ENCODE data around the gene PPP1R36.
A peak's percentile ranks its signal among the peaks of the same experiment; 100 is the strongest.
"Not testable (repeated sequence)": the region's sequence is repeated elsewhere in the genome, so short reads cannot be mapped to it uniquely, and the experiment has no call there.

PPP1R36 gene

DNA sequence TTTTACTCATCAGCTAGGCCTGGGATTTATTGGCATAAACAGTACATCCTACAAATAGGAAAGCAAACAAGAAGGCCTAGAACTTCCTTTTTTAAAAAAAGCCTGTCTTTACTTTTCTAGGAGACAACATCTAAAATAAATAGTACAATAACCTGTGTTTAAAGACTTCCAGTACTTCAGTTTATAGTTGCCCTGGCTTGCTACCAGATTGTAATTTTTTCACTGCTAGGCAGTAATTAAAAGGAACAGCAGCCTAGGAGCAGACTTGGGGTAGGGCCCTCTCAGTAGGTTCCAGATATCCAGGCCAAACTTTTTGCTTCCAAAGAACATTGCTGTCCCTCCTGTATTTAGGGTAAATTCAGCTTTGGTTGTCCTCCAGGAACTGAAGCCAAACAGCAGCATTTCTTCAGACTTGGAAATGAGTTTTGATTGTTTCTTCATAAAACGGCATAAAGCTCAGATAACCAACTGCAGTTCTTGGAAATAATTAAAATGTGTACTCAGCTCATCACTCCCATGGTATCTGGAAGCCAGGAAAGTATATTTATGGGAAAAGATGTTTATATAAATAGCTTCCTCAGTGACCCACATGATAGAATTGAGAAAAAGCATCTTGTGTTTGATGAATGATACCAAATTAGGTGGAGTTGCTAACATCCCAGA lies 61.7 kb downstream of the PPP1R36 start:
- Histone ChIP-seq H3K27me3 (ENCODE audit: control insufficient read depth in 2 of 2, insufficient read depth in 2 of 2, low read length in 2 of 2) (no peaks in the 10 kb centered on the region), H3K4me3 (ENCODE audit: low read length in 2 of 2) (no peak overlapping the region), H3K27ac (ENCODE audit: low read depth in 2 of 2, low read length in 2 of 2) (peak overlapping the region; percentile 57 to 64), H3K4me1 (ENCODE audit: control insufficient read depth in 2 of 2, insufficient read depth in 2 of 2, low read length in 2 of 2) (peaks cover 0 to 19% of the 10 kb centered on the region in 2 donors), H3K36me3 (ENCODE audit: control insufficient read depth in 2 of 2, insufficient read depth in 2 of 2, low read length in 2 of 2) (no peaks in the 10 kb centered on the region), H3K9me3 (ENCODE audit: control insufficient read depth in 2 of 2, low read length in 2 of 2) (no peaks in the 10 kb centered on the region), H3K9ac (ENCODE audit: low read depth in 1 of 2, low read length in 2 of 2) (no peak overlapping the region)

DNA sequence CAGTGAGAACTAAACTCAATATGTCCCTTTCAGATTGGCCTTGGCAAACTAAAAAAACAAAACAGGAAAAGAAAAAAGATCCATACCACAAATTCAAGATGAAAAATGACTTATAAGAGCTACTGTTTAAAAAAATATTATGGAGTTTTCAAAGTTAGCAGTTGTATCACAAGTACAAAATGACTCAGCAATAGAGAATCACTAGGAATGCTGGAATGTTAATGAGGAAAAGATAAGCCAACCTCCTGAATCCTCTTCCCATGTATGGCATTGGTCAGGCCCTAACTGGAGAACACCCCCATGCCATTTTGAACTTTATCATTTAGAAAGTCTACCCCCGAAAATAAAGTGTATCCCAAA lies 62.2 kb downstream of the PPP1R36 start:
- Histone ChIP-seq H3K36me3 (ENCODE audit: control insufficient read depth in 2 of 2, insufficient read depth in 2 of 2, low read length in 2 of 2) (no peaks in the 10 kb centered on the region), H3K27me3 (ENCODE audit: control insufficient read depth in 2 of 2, insufficient read depth in 2 of 2, low read length in 2 of 2) (no peaks in the 10 kb centered on the region), H3K4me1 (ENCODE audit: control insufficient read depth in 2 of 2, insufficient read depth in 2 of 2, low read length in 2 of 2) (peaks cover 0 to 19% of the 10 kb centered on the region in 2 donors), H3K4me3 (ENCODE audit: low read length in 2 of 2) (no peak overlapping the region), H3K9ac (ENCODE audit: low read depth in 1 of 2, low read length in 2 of 2) (no peak overlapping the region), H3K27ac (ENCODE audit: low read depth in 2 of 2, low read length in 2 of 2) (peak overlapping the region; percentile 57 to 64), H3K9me3 (ENCODE audit: control insufficient read depth in 2 of 2, low read length in 2 of 2) (no peaks in the 10 kb centered on the region)

DNA sequence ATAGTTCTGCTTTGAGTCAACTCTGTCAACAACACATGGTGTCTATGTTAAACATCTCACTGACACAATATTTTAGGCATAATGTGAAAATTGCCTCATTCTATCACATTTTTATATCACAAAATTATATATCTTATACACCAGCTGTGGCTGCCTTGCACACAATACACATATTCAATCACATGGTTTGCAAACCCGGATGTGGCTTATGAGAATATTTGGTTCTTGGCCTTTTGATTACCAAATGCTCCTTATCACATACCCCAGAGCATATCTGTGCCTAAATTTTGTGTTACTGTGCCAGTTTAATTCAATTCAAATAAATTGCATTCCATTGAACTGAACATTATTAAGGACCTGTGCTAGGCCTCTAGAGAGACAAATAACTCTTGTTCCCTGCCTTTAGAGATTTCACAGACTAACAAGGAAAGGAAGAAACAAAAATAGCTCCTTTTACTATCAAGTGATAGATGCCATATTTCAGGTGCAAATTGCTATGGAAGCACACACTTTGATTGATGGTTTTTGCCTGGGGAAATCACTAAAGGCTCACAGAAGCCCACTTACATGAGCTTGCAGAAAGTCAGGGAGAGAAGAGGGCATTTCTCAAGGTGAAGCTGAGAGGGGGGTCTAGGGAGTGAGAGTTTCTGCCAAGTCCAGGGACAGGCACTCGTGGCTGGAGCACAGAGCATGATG lies 63.4 kb downstream of the PPP1R36 start:
- Histone ChIP-seq H3K9me3 (ENCODE audit: control insufficient read depth in 2 of 2, low read length in 2 of 2) (no peaks in the 10 kb centered on the region), H3K27me3 (ENCODE audit: control insufficient read depth in 2 of 2, insufficient read depth in 2 of 2, low read length in 2 of 2) (no peaks in the 10 kb centered on the region), H3K9ac (ENCODE audit: low read depth in 1 of 2, low read length in 2 of 2) (no peak overlapping the region), H3K36me3 (ENCODE audit: control insufficient read depth in 2 of 2, insufficient read depth in 2 of 2, low read length in 2 of 2) (no peaks in the 10 kb centered on the region), H3K27ac (ENCODE audit: low read depth in 2 of 2, low read length in 2 of 2) (no peak overlapping the region), H3K4me1 (ENCODE audit: control insufficient read depth in 2 of 2, insufficient read depth in 2 of 2, low read length in 2 of 2) (peaks cover 0 to 19% of the 10 kb centered on the region in 2 donors), H3K4me3 (ENCODE audit: low read length in 2 of 2) (no peak overlapping the region)

DNA sequence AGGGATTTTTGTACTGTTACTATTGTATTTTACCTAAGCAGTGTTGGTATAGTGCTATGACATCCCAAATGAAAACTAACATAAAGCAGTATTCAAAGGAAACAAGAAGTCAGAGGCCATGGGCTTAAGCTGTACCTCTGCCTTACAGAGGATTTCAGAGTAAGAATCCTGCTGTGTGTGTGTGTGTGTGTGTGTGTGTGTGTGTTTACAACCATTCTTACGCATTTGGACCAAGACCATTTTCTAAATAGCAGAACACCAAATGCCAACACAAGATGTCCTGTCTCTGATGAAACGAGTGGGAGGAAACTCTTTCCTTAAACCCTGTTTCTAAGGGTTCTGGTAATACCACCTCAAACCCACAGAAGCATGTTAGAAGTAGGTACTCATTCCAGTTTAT lies 64.4 kb downstream of the PPP1R36 start:
- H3K9me3 ChIP-seq (ENCODE audit: control insufficient read depth in 2 of 2, low read length in 2 of 2), result no peaks in the 10 kb centered on the region
- H3K36me3 ChIP-seq (ENCODE audit: control insufficient read depth in 2 of 2, insufficient read depth in 2 of 2, low read length in 2 of 2), result no peaks in the 10 kb centered on the region
- no peak overlapping the region for H3K4me3 ChIP-seq (ENCODE audit: low read length in 2 of 2)
- H3K9ac ChIP-seq (ENCODE audit: low read depth in 1 of 2, low read length in 2 of 2), result no peak overlapping the region
- H3K4me1 ChIP-seq (ENCODE audit: control insufficient read depth in 2 of 2, insufficient read depth in 2 of 2, low read length in 2 of 2), result peaks cover 0 to 24% of the 10 kb centered on the region in 2 donors
- no peaks in the 10 kb centered on the region for H3K27me3 ChIP-seq (ENCODE audit: control insufficient read depth in 2 of 2, insufficient read depth in 2 of 2, low read length in 2 of 2)
- no peak overlapping the region for H3K27ac ChIP-seq (ENCODE audit: low read depth in 2 of 2, low read length in 2 of 2)

GRCh38 chr14:64614805-64615391 lies 65.1 kb downstream of the PPP1R36 start:
- Histone ChIP-seq H3K27me3 (ENCODE audit: control insufficient read depth in 2 of 2, insufficient read depth in 2 of 2, low read length in 2 of 2) (no peaks in the 10 kb centered on the region), H3K9ac (ENCODE audit: low read depth in 1 of 2, low read length in 2 of 2) (no peak overlapping the region), H3K27ac (ENCODE audit: low read depth in 2 of 2, low read length in 2 of 2) (no peak overlapping the region), H3K9me3 (ENCODE audit: control insufficient read depth in 2 of 2, low read length in 2 of 2) (no peaks in the 10 kb centered on the region), H3K36me3 (ENCODE audit: control insufficient read depth in 2 of 2, insufficient read depth in 2 of 2, low read length in 2 of 2) (no peaks in the 10 kb centered on the region), H3K4me1 (ENCODE audit: control insufficient read depth in 2 of 2, insufficient read depth in 2 of 2, low read length in 2 of 2) (peaks cover 2 to 26% of the 10 kb centered on the region in 2 donors), H3K4me3 (ENCODE audit: low read length in 2 of 2) (no peak overlapping the region)

- H3K27ac ChIP-seq (ENCODE audit: low read depth in 2 of 2, low read length in 2 of 2); H3K9ac ChIP-seq (ENCODE audit: low read depth in 1 of 2, low read length in 2 of 2); H3K27me3 ChIP-seq (ENCODE audit: control insufficient read depth in 2 of 2, insufficient read depth in 2 of 2, low read length in 2 of 2); H3K4me3 ChIP-seq (ENCODE audit: low read length in 2 of 2); H3K4me1 ChIP-seq (ENCODE audit: control insufficient read depth in 2 of 2, insufficient read depth in 2 of 2, low read length in 2 of 2); H3K9me3 ChIP-seq (ENCODE audit: control insufficient read depth in 2 of 2, low read length in 2 of 2); H3K36me3 ChIP-seq (ENCODE audit: control insufficient read depth in 2 of 2, insufficient read depth in 2 of 2, low read length in 2 of 2): not testable (repeated sequence)
Observed at GRCh38 chr14:64617872-64618408, 68.2 kb downstream of the PPP1R36 start.

DNA sequence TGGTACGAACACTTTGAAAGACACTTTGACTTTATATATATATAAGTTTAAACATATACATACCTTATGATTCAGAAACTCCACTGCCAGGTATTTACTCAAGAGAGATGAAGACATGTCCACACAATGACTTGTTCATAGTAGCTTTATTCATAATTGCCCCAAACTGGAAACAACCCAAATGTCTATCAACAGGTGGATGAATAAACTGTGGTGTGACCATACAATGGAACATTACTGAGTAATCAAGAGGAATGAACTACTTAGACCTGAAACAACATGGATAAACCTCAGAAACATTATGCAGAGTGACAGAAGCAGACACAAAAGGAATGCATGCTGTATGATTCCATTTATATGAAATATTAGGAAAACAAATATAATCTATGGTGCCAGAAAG lies 71.1 kb downstream of the PPP1R36 start:
- Histone ChIP-seq H3K27me3 (ENCODE audit: control insufficient read depth in 2 of 2, insufficient read depth in 2 of 2, low read length in 2 of 2) (no peaks in the 10 kb centered on the region), H3K4me1 (ENCODE audit: control insufficient read depth in 2 of 2, insufficient read depth in 2 of 2, low read length in 2 of 2) (peaks cover 6 to 18% of the 10 kb centered on the region in 2 donors), H3K4me3 (ENCODE audit: low read length in 2 of 2) (no peak overlapping the region), H3K36me3 (ENCODE audit: control insufficient read depth in 2 of 2, insufficient read depth in 2 of 2, low read length in 2 of 2) (no peaks in the 10 kb centered on the region), H3K9ac (ENCODE audit: low read depth in 1 of 2, low read length in 2 of 2) (no peak overlapping the region), H3K27ac (ENCODE audit: low read depth in 2 of 2, low read length in 2 of 2) (no peak overlapping the region), H3K9me3 (ENCODE audit: control insufficient read depth in 2 of 2, low read length in 2 of 2) (no peaks in the 10 kb centered on the region)

DNA sequence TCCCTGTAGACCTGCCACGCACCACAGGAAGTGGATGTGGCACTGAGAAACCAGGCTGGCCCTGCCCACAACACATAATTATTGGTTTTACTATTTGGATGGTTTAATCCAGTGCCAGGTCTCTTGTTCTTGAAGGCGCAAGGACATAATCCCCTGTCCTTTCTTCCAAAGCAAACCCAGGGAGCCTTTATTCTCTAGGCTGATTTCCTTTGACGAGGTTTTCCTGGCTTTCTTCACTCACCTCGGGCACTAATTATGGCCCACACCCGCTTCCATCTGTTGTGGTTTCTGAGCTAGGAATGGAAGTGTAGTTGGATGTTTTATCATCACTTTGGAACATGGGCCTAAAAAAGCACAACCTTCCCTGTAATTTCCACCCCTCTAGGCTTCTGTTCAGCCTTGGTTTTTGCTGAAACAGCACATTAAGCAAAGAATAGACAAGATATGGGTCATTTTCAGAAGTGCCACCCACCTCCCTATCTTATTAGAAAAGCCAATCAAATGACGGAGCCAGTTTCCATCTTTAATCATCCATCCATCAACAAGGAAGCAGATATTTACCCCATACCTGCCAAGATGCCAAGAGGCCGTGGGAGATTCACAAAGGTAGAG lies 73.9 kb downstream of the PPP1R36 start:
- Histone ChIP-seq H3K27me3 (ENCODE audit: control insufficient read depth in 2 of 2, insufficient read depth in 2 of 2, low read length in 2 of 2) (no peaks in the 10 kb centered on the region), H3K9me3 (ENCODE audit: control insufficient read depth in 2 of 2, low read length in 2 of 2) (no peaks in the 10 kb centered on the region), H3K9ac (ENCODE audit: low read depth in 1 of 2, low read length in 2 of 2) (no peak overlapping the region), H3K4me1 (ENCODE audit: control insufficient read depth in 2 of 2, insufficient read depth in 2 of 2, low read length in 2 of 2) (peaks cover 6 to 19% of the 10 kb centered on the region in 2 donors), H3K27ac (ENCODE audit: low read depth in 2 of 2, low read length in 2 of 2) (peak overlapping the region in 1 of 2 donors; percentile 41), H3K36me3 (ENCODE audit: control insufficient read depth in 2 of 2, insufficient read depth in 2 of 2, low read length in 2 of 2) (no peaks in the 10 kb centered on the region), H3K4me3 (ENCODE audit: low read length in 2 of 2) (no peak overlapping the region)

DNA sequence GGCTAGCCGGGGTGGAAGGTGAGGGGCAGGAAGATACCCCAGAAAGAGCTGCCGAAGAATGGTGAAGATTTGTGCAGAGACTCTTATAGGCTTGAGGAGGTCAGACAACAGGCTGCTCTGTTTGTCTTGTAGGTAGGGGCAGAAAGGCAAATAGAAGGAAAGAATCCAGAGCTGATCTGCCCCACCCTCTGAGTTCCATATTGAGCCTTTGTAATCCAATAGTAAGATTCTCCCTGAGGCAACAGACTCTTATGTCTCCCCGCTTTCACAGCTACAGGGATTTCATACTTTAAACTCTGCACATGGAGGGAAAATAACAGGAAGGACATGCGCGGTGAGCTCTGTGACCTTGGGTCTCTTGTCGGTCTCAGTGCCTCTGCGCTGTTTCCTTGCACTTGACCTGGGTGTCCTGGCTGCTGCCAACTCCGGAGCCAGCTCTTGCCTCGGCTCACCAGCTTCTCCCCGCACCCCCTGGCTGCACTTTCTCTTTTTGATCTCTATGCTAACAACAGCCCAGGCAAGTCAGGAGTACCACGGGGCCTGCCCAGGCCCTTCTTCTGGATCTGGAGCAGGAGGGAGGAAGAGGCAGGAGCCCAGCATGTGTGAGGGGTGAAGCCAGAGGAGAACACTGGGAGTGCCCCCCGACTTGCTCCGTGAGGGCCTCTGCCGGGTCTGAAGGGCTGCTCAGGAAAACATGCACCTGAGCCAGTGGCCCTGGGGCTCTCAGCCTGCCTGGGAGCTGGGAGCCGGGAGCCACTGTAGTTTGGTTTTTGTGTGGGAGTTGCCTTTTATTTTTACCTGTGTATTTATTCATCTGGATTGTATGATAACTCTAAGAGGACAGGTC lies 75.8 kb downstream of the PPP1R36 start:
- H3K36me3 ChIP-seq (ENCODE audit: control insufficient read depth in 2 of 2, insufficient read depth in 2 of 2, low read length in 2 of 2), result no peaks in the 10 kb centered on the region
- no peaks in the 10 kb centered on the region for H3K9me3 ChIP-seq (ENCODE audit: control insufficient read depth in 2 of 2, low read length in 2 of 2)
- H3K4me3 ChIP-seq (ENCODE audit: low read length in 2 of 2), result peak overlapping the region; percentile 17 to 33
- peaks cover 7 to 19% of the 10 kb centered on the region in 2 donors for H3K4me1 ChIP-seq (ENCODE audit: control insufficient read depth in 2 of 2, insufficient read depth in 2 of 2, low read length in 2 of 2)
- peak overlapping the region in 1 of 2 donors; percentile 41 for H3K9ac ChIP-seq (ENCODE audit: low read depth in 1 of 2, low read length in 2 of 2)
- peak overlapping the region; percentile 78 to 82 for H3K27ac ChIP-seq (ENCODE audit: low read depth in 2 of 2, low read length in 2 of 2)
- H3K27me3 ChIP-seq (ENCODE audit: control insufficient read depth in 2 of 2, insufficient read depth in 2 of 2, low read length in 2 of 2), result no peaks in the 10 kb centered on the region

Measured in mucosa of rectum (tissue), 2 donors.